Activated naive CD4-positive, alpha-beta T cell treated with anti-CD3 and anti-CD28 coated beads, Interleukin-2, amount 50 U/mL, for 24 hours (primary cell): ENCODE results near the gene TPX2.
"Not testable (repeated sequence)": the region's sequence is repeated elsewhere in the genome, so short reads cannot be mapped to it uniquely, and the experiment has no call there.

Source experiments
- H3K27ac Mint-ChIP-seq: one replicate; pipeline ENCODE4 v1.8.0; 2021; ENCODE audit warnings: mild to moderate bottlenecking, mixed read lengths
- H3K27me3 Mint-ChIP-seq: one replicate; pipeline ENCODE4 v1.8.0; 2021; ENCODE audit warnings: mixed read lengths
- H3K36me3 Mint-ChIP-seq: one replicate; pipeline ENCODE4 v1.8.0; 2021; ENCODE audit warnings: mixed read lengths
- H3K4me1 Mint-ChIP-seq: one replicate; pipeline ENCODE4 v1.8.0; 2021; ENCODE audit warnings: mixed read lengths
- H3K4me3 Mint-ChIP-seq: one replicate; pipeline ENCODE4 v1.8.0; 2021; ENCODE audit warnings: mild to moderate bottlenecking, mixed read lengths
- H3K9me3 Mint-ChIP-seq: one replicate; pipeline ENCODE4 v1.8.0; 2021; ENCODE audit warnings: mixed read lengths

TPX2 gene

GRCh38 chr20:31731321-31731717 lies 7.8 kb upstream of the TPX2 start:
- H3K27me3 Mint-ChIP-seq: no peaks in the 10 kb centered on the region
- H3K4me3 Mint-ChIP-seq: no peak overlapping the region
- no peak overlapping the region for H3K27ac Mint-ChIP-seq
- no peaks in the 10 kb centered on the region for H3K9me3 Mint-ChIP-seq
- peaks cover 4% of the 10 kb centered on the region for H3K4me1 Mint-ChIP-seq
- no peaks in the 10 kb centered on the region for H3K36me3 Mint-ChIP-seq

DNA sequence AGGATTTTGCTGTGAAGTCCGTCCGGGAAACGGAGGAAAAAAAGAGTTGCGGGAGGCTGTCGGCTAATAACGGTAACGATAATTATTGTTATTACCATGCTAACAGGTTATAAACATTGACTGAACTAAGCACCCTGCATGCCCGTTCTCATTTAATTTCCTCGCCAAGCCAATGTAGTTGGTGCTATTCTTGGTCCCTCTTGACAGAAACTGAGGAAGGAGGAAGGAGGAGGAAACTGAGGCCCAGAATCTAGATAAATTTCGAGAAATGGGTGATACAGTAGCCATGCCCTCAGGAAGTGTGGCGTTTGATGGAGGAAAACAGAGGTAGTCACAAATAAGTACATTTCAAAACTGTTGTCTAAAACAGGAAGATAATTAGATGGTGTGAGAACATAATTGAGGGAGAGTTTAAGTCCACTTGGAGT lies 474 bp downstream of the TPX2 start:
- H3K9me3 Mint-ChIP-seq: no peaks in the 10 kb centered on the region
- no peak overlapping the region for H3K4me3 Mint-ChIP-seq
- H3K27ac Mint-ChIP-seq: no peak overlapping the region
- no peaks in the 10 kb centered on the region for H3K27me3 Mint-ChIP-seq
- H3K4me1 Mint-ChIP-seq: no peaks in the 10 kb centered on the region
- no peaks in the 10 kb centered on the region for H3K36me3 Mint-ChIP-seq

DNA sequence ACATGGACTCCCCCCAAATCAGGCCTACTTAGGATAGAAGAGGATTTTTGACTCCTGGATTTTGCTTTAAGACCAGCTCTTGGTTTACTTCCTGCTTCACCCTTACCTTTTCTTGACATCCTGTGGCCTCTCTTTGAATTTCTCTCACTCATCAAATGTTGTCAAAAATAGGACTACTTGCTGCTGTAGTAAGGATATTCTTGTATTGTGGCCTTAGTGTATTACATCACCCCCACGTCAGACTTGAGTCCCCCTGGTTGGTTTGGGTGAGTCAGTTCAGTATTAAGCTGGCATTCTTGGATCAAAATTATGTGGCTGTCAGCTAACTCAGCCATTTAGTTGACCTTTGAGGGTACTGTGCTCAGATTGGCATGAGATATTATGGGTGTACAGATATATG lies 1.1 kb downstream of the TPX2 start:
- Mint-ChIP-seq H3K9me3 (no peaks in the 10 kb centered on the region), H3K4me3 (no peak overlapping the region), H3K4me1 (no peaks in the 10 kb centered on the region), H3K36me3 (no peaks in the 10 kb centered on the region), H3K27me3 (no peaks in the 10 kb centered on the region), H3K27ac (no peak overlapping the region)

GRCh38 chr20:31740656-31741323 lies 1.7 kb downstream of the TPX2 start:
- no peak overlapping the region for H3K27ac Mint-ChIP-seq
- H3K9me3 Mint-ChIP-seq: no peaks in the 10 kb centered on the region
- no peaks in the 10 kb centered on the region for H3K27me3 Mint-ChIP-seq
- H3K4me1 Mint-ChIP-seq: no peaks in the 10 kb centered on the region
- H3K4me3 Mint-ChIP-seq: no peak overlapping the region
- H3K36me3 Mint-ChIP-seq: no peaks in the 10 kb centered on the region

- no peaks in the 10 kb centered on the region for H3K36me3 Mint-ChIP-seq
- H3K27ac Mint-ChIP-seq: no peak overlapping the region
- no peaks in the 10 kb centered on the region for H3K9me3 Mint-ChIP-seq
- no peak overlapping the region for H3K4me3 Mint-ChIP-seq
- no peaks in the 10 kb centered on the region for H3K4me1 Mint-ChIP-seq
- no peaks in the 10 kb centered on the region for H3K27me3 Mint-ChIP-seq
Measured at GRCh38 chr20:31746068-31746878, 7.2 kb downstream of the TPX2 start.

- H3K36me3 Mint-ChIP-seq, H3K9me3 Mint-ChIP-seq, H3K27ac Mint-ChIP-seq, H3K27me3 Mint-ChIP-seq, H3K4me1 Mint-ChIP-seq, H3K4me3 Mint-ChIP-seq: not testable (repeated sequence)
Measured at GRCh38 chr20:31747028-31747427, 7.9 kb downstream of the TPX2 start.

GRCh38 chr20:31747640-31748039 lies 8.6 kb downstream of the TPX2 start:
- Mint-ChIP-seq H3K36me3 (no peaks in the 10 kb centered on the region), H3K4me3 (no peak overlapping the region), H3K4me1 (no peaks in the 10 kb centered on the region), H3K9me3 (no peaks in the 10 kb centered on the region), H3K27ac (no peak overlapping the region), H3K27me3 (no peaks in the 10 kb centered on the region)

- Mint-ChIP-seq H3K4me3 (no peak overlapping the region), H3K27me3 (no peaks in the 10 kb centered on the region), H3K9me3 (no peaks in the 10 kb centered on the region), H3K36me3 (no peaks in the 10 kb centered on the region), H3K4me1 (peaks cover 5% of the 10 kb centered on the region), H3K27ac (no peak overlapping the region)
Measured at GRCh38 chr20:31749223-31749622, 10.1 kb downstream of the TPX2 start.

DNA sequence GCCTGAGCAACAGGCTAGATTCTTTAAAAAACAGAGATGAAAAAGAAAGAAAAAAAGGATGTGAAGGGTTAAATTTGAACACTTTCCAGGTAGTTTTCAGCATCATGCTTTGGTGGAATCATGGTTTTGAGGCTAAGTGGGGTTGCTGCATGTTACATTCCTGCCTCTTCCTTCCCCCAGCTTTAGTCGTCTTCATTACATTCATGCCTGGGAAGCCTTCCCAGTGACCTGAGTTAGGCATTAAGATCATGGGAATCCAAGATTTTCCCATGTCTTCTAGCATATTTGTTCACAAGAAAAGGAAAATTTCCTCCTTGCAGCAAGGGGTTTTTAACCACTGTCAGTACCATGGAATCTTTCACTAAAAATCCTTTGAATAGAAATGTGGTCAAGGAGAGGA lies 12.0 kb downstream of the TPX2 start:
- peaks cover 5% of the 10 kb centered on the region for H3K4me1 Mint-ChIP-seq
- H3K27me3 Mint-ChIP-seq: no peaks in the 10 kb centered on the region
- no peak overlapping the region for H3K4me3 Mint-ChIP-seq
- H3K36me3 Mint-ChIP-seq: no peaks in the 10 kb centered on the region
- H3K9me3 Mint-ChIP-seq: no peaks in the 10 kb centered on the region
- no peak overlapping the region for H3K27ac Mint-ChIP-seq

DNA sequence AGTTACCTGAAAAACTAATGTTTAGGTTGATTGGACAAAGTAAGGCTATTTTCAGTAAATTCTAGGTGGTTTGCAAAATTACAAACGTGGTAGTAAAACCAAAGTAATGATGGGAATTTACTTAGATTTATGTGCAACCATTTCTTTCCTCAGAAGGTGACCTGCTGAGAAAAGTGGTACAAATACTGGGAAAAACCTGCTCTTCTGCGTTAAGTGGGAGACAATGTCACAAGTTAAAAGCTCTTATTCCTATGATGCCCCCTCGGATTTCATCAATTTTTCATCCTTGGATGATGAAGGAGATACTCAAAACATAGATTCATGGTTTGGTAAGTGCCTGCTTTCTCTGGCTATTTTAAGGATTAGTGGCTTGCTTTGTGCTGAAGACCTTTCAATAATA lies 18.2 kb downstream of the TPX2 start:
- Mint-ChIP-seq H3K27ac (no peak overlapping the region), H3K27me3 (no peaks in the 10 kb centered on the region), H3K9me3 (no peaks in the 10 kb centered on the region), H3K36me3 (no peaks in the 10 kb centered on the region), H3K4me3 (no peak overlapping the region), H3K4me1 (peaks cover 5% of the 10 kb centered on the region)

GRCh38 chr20:31758521-31758920 lies 19.4 kb downstream of the TPX2 start:
- Mint-ChIP-seq H3K4me3 (no peak overlapping the region), H3K36me3 (no peaks in the 10 kb centered on the region), H3K4me1 (no peaks in the 10 kb centered on the region), H3K27ac (no peak overlapping the region), H3K9me3 (no peaks in the 10 kb centered on the region), H3K27me3 (no peaks in the 10 kb centered on the region)

GRCh38 chr20:31758991-31759390 lies 19.9 kb downstream of the TPX2 start:
- no peaks in the 10 kb centered on the region for H3K9me3 Mint-ChIP-seq
- no peak overlapping the region for H3K4me3 Mint-ChIP-seq
- no peaks in the 10 kb centered on the region for H3K4me1 Mint-ChIP-seq
- no peaks in the 10 kb centered on the region for H3K36me3 Mint-ChIP-seq
- no peaks in the 10 kb centered on the region for H3K27me3 Mint-ChIP-seq
- H3K27ac Mint-ChIP-seq: no peak overlapping the region

GRCh38 chr20:31759836-31760518 lies 20.9 kb downstream of the TPX2 start:
- Mint-ChIP-seq H3K36me3 (no peaks in the 10 kb centered on the region), H3K27ac (no peak overlapping the region), H3K4me1 (no peaks in the 10 kb centered on the region), H3K4me3 (no peak overlapping the region), H3K27me3 (no peaks in the 10 kb centered on the region), H3K9me3 (no peaks in the 10 kb centered on the region)

DNA sequence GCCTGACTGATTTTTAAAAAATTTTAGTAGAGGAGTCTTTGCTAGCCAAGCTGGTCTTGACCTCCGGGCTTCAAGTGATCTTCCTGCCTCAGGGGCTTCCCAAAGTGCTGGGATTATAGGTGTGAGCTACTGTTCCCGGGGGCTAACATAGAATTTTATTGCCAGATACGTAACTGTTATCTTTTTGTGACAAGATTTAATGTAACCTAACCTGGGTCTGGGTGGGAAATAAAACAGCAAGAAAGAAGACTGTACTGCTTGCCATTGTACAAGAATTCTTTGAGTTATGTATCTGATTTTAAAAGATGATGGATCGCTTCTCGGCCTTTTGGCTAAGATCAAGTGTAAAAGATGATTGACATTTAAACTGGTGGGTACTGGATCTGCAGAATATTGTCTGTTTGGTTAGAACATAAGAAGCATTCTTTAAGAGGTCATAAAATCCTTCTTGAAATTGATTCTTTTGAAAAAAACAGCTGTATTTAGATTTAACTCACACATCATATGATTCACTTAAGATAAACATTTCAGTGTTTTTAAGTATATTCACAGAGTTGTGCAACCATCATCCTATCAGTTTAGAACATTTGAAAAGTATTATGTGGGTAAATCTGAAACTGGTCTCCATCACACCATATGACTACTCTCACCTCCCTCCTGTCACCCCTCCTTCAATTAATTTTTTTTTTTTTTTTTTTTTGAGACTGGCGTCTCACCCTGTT lies 21.6 kb downstream of the TPX2 start:
- Mint-ChIP-seq H3K4me3 (no peak overlapping the region), H3K36me3 (no peaks in the 10 kb centered on the region), H3K27me3 (no peaks in the 10 kb centered on the region), H3K9me3 (no peaks in the 10 kb centered on the region), H3K4me1 (no peaks in the 10 kb centered on the region), H3K27ac (no peak overlapping the region)

- Mint-ChIP-seq H3K4me1 (no peaks in the 10 kb centered on the region), H3K27ac (no peak overlapping the region), H3K36me3 (no peaks in the 10 kb centered on the region)
Measured at GRCh38 chr20:31764641-31765305, 25.7 kb downstream of the TPX2 start.

More at GRCh38 chr20:31764641-31765305, 25.7 kb downstream of the TPX2 start:
- no peaks in the 10 kb centered on the region for H3K27me3 Mint-ChIP-seq
- H3K4me3 Mint-ChIP-seq: no peak overlapping the region
- no peaks in the 10 kb centered on the region for H3K9me3 Mint-ChIP-seq
